Activated naive CD4-positive, alpha-beta T cell treated with anti-CD3 and anti-CD28 coated beads, Interleukin-2, amount 50 U/mL, for 24 hours (primary cell): Measurements from ENCODE around the gene ZNF446.
A peak's percentile ranks its signal among the peaks of the same experiment; 100 is the strongest.
"Not testable (repeated sequence)": the region's sequence is repeated elsewhere in the genome, so short reads cannot be mapped to it uniquely, and the experiment has no call there.

Experiments used
- H3K27ac Mint-ChIP-seq: one replicate; pipeline ENCODE4 v1.8.0; 2021; ENCODE audit warnings: mild to moderate bottlenecking, mixed read lengths
- H3K27me3 Mint-ChIP-seq: one replicate; pipeline ENCODE4 v1.8.0; 2021; ENCODE audit warnings: mixed read lengths
- H3K36me3 Mint-ChIP-seq: one replicate; pipeline ENCODE4 v1.8.0; 2021; ENCODE audit warnings: mixed read lengths
- H3K4me1 Mint-ChIP-seq: one replicate; pipeline ENCODE4 v1.8.0; 2021; ENCODE audit warnings: mixed read lengths
- H3K4me3 Mint-ChIP-seq: one replicate; pipeline ENCODE4 v1.8.0; 2021; ENCODE audit warnings: mild to moderate bottlenecking, mixed read lengths
- H3K9me3 Mint-ChIP-seq: one replicate; pipeline ENCODE4 v1.8.0; 2021; ENCODE audit warnings: mixed read lengths

Gene ZNF446

GRCh38 chr19:58479736-58480480, 3.8 kb downstream of the ZNF446 start:
- H3K36me3 Mint-ChIP-seq = peaks cover 5% of the 10 kb centered on the region
- H3K27me3 Mint-ChIP-seq = no peaks in the 10 kb centered on the region
- H3K4me3 Mint-ChIP-seq = no peak overlapping the region
- no peak overlapping the region for H3K27ac Mint-ChIP-seq
- H3K9me3 Mint-ChIP-seq = no peaks in the 10 kb centered on the region
- peaks cover 11% of the 10 kb centered on the region for H3K4me1 Mint-ChIP-seq

GRCh38 chr19:58480481-58480830, 4.3 kb downstream of the ZNF446 start:
- Mint-ChIP-seq H3K4me1 (peaks cover 7% of the 10 kb centered on the region), H3K9me3 (no peaks in the 10 kb centered on the region), H3K4me3 (no peak overlapping the region), H3K36me3 (peaks cover 5% of the 10 kb centered on the region), H3K27me3 (no peaks in the 10 kb centered on the region), H3K27ac (no peak overlapping the region)

GRCh38 chr19:58480831-58481230, 4.7 kb downstream of the ZNF446 start:
- Mint-ChIP-seq H3K9me3 (no peaks in the 10 kb centered on the region), H3K4me3 (no peak overlapping the region), H3K36me3 (peaks cover 5% of the 10 kb centered on the region), H3K4me1 (peaks cover 7% of the 10 kb centered on the region), H3K27me3 (no peaks in the 10 kb centered on the region), H3K27ac (no peak overlapping the region)

GRCh38 chr19:58482372-58482771, 6.2 kb downstream of the ZNF446 start:
- Mint-ChIP-seq H3K4me3 (no peak overlapping the region), H3K4me1 (no peaks in the 10 kb centered on the region), H3K9me3 (no peaks in the 10 kb centered on the region), H3K36me3 (peaks cover 5% of the 10 kb centered on the region), H3K27me3 (no peaks in the 10 kb centered on the region), H3K27ac (peak overlapping the region; percentile 12)

- Mint-ChIP-seq H3K4me1 (no peaks in the 10 kb centered on the region), H3K4me3 (no peak overlapping the region), H3K27ac (no peak overlapping the region), H3K27me3 (no peaks in the 10 kb centered on the region), H3K36me3 (peaks cover 5% of the 10 kb centered on the region), H3K9me3 (no peaks in the 10 kb centered on the region)
These were observed 7.6 kb downstream of the ZNF446 start for GRCh38 chr19:58483776-58484175.

- not testable (repeated sequence) for H3K4me1 Mint-ChIP-seq
These were observed 8.2 kb downstream of the ZNF446 start for GRCh38 chr19:58484349-58484748.

GRCh38 chr19:58491393-58491792, 15.2 kb downstream of the ZNF446 start:
- H3K36me3 Mint-ChIP-seq = no peaks in the 10 kb centered on the region

More at GRCh38 chr19:58484349-58484748, 8.2 kb downstream of the ZNF446 start:
- not testable (repeated sequence) for H3K36me3 Mint-ChIP-seq, H3K9me3 Mint-ChIP-seq, H3K4me3 Mint-ChIP-seq, H3K27ac Mint-ChIP-seq, H3K27me3 Mint-ChIP-seq

GRCh38 chr19:58492265-58492664, 16.1 kb downstream of the ZNF446 start:
- peaks cover 5% of the 10 kb centered on the region for H3K4me1 Mint-ChIP-seq
- no peaks in the 10 kb centered on the region for H3K27me3 Mint-ChIP-seq
- H3K36me3 Mint-ChIP-seq = no peaks in the 10 kb centered on the region
- H3K9me3 Mint-ChIP-seq = no peaks in the 10 kb centered on the region
- H3K27ac Mint-ChIP-seq = no peak overlapping the region
- no peak overlapping the region for H3K4me3 Mint-ChIP-seq

More at GRCh38 chr19:58491393-58491792, 15.2 kb downstream of the ZNF446 start:
- H3K4me1 Mint-ChIP-seq = no peaks in the 10 kb centered on the region
- no peak overlapping the region for H3K4me3 Mint-ChIP-seq
- H3K27me3 Mint-ChIP-seq = no peaks in the 10 kb centered on the region
- no peaks in the 10 kb centered on the region for H3K9me3 Mint-ChIP-seq
- no peak overlapping the region for H3K27ac Mint-ChIP-seq

- H3K36me3 Mint-ChIP-seq = no peaks in the 10 kb centered on the region
- H3K27me3 Mint-ChIP-seq = no peaks in the 10 kb centered on the region
- peaks cover 25% of the 10 kb centered on the region for H3K4me1 Mint-ChIP-seq
- H3K27ac Mint-ChIP-seq = no peak overlapping the region
- H3K9me3 Mint-ChIP-seq = peaks cover 7% of the 10 kb centered on the region
- H3K4me3 Mint-ChIP-seq = peak overlapping the region; percentile 44
These were observed 21.6 kb downstream of the ZNF446 start for GRCh38 chr19:58497634-58498170.

GRCh38 chr19:58498316-58499020, 22.3 kb downstream of the ZNF446 start:
- Mint-ChIP-seq H3K27ac (no peak overlapping the region), H3K4me1 (peaks cover 25% of the 10 kb centered on the region), H3K4me3 (peak overlapping the region; percentile 92), H3K27me3 (no peaks in the 10 kb centered on the region), H3K36me3 (no peaks in the 10 kb centered on the region), H3K9me3 (peaks cover 7% of the 10 kb centered on the region)

GRCh38 chr19:58499021-58499927, 23.1 kb downstream of the ZNF446 start:
- H3K4me1 Mint-ChIP-seq = peaks cover 25% of the 10 kb centered on the region
- H3K27ac Mint-ChIP-seq = peak overlapping the region; percentile 94
- H3K27me3 Mint-ChIP-seq = no peaks in the 10 kb centered on the region
- H3K36me3 Mint-ChIP-seq = no peaks in the 10 kb centered on the region
- H3K9me3 Mint-ChIP-seq = peaks cover 7% of the 10 kb centered on the region
- H3K4me3 Mint-ChIP-seq = peak overlapping the region; percentile 92

GRCh38 chr19:58500242-58500641, 24.1 kb downstream of the ZNF446 start:
- Mint-ChIP-seq H3K27me3 (no peaks in the 10 kb centered on the region), H3K36me3 (no peaks in the 10 kb centered on the region), H3K9me3 (peaks cover 7% of the 10 kb centered on the region), H3K4me1 (peaks cover 25% of the 10 kb centered on the region), H3K4me3 (peak overlapping the region; percentile 92), H3K27ac (no peak overlapping the region)

- H3K27ac Mint-ChIP-seq, H3K27me3 Mint-ChIP-seq: not testable (repeated sequence)
These were observed 31.6 kb downstream of the ZNF446 start for GRCh38 chr19:58507602-58508223.

GRCh38 chr19:58509731-58510083, 33.6 kb downstream of the ZNF446 start:
- H3K4me3 Mint-ChIP-seq = no peak overlapping the region
- no peaks in the 10 kb centered on the region for H3K27me3 Mint-ChIP-seq
- no peaks in the 10 kb centered on the region for H3K9me3 Mint-ChIP-seq
- H3K27ac Mint-ChIP-seq = no peak overlapping the region
- peaks cover 11% of the 10 kb centered on the region for H3K4me1 Mint-ChIP-seq
- peaks cover 5% of the 10 kb centered on the region for H3K36me3 Mint-ChIP-seq

More at GRCh38 chr19:58507602-58508223, 31.6 kb downstream of the ZNF446 start:
- not testable (repeated sequence) for H3K4me1 Mint-ChIP-seq, H3K9me3 Mint-ChIP-seq, H3K4me3 Mint-ChIP-seq, H3K36me3 Mint-ChIP-seq
